ENCODE data around the gene ZNF732. TPM values are rescaled to one million over a fixed set of nuclear protein-coding genes. Genes with fewer than 3 reads are reported as not detected.

The ZNF732 gene
- polyA plus RNA-seq, 1 donor from 2014 or later: 0.26 TPM

GRCh38 chr4:288891-289290, 16.4 kb downstream of the ZNF732 start:
- TF ChIP-seq RAD21 (conservative IDR thresholded peaks at IDR 0.05) (no peak), TAF1 (IDR thresholded peaks at IDR 0.05; ENCODE audit: low read depth) (no peak), POLR2AphosphoS5 (IDR thresholded peaks at IDR 0.05) (no peak), MXI1 (conservative IDR thresholded peaks at IDR 0.05; ENCODE audit: poor library complexity, severe bottlenecking) (no peak), EZH2 (IDR thresholded peaks at IDR 0.05; ENCODE audit: borderline replicate concordance, insufficient read depth, low read length, poor library complexity, severe bottlenecking) (no peak), EP300 (conservative IDR thresholded peaks at IDR 0.05; ENCODE audit: poor library complexity, severe bottlenecking) (no peak), CTCF (IDR thresholded peaks at IDR 0.05; ENCODE audit: poor library complexity, severe bottlenecking) (no peak), SMC3 (conservative IDR thresholded peaks at IDR 0.05; ENCODE audit: poor library complexity) (no peak), REST (IDR thresholded peaks at IDR 0.05; ENCODE audit: borderline replicate concordance) (no peak)
- H3K9me3 ChIP-seq (ENCODE audit: low read length): peaks cover 7% of the 10 kb centered on the region
- no peaks in the 10 kb centered on the region for H3K27me3 ChIP-seq (ENCODE audit: insufficient read depth, low read depth, low read length)
- H2AFZ ChIP-seq (ENCODE audit: low read depth, low read length): no peak overlapping the region
- H3K27ac ChIP-seq (ENCODE audit: low read length): no peak overlapping the region
- H3K36me3 ChIP-seq (ENCODE audit: insufficient read depth, low read length): no peaks in the 10 kb centered on the region
- no peak overlapping the region for H3K4me2 ChIP-seq (ENCODE audit: low read length)
- H3K4me3 ChIP-seq (ENCODE audit: low read length): no peak overlapping the region
- H3K9ac ChIP-seq (ENCODE audit: low read length): no peak overlapping the region
- no peaks in the 10 kb centered on the region for H3K79me2 ChIP-seq (replicated peaks; ENCODE audit: insufficient read depth, low read length)
- no peaks in the 10 kb centered on the region for H4K20me1 ChIP-seq (ENCODE audit: insufficient read depth)
- H3K9me2 ChIP-seq (ENCODE audit: insufficient read depth, low read length): no peaks in the 10 kb centered on the region
- H3F3A ChIP-seq (ENCODE audit: insufficient read depth, low read length, poor library complexity, severe bottlenecking): no peaks in the 10 kb centered on the region

GRCh38 chr4:273309-274017, 31.8 kb downstream of the ZNF732 start:
- H3K79me2 ChIP-seq (replicated peaks; ENCODE audit: insufficient read depth, low read length): no peaks in the 10 kb centered on the region

More at GRCh38 chr4:273309-274017, 31.8 kb downstream of the ZNF732 start:
- Histone ChIP-seq H3K9me2 (ENCODE audit: insufficient read depth, low read length) (no peaks in the 10 kb centered on the region), H2AFZ (ENCODE audit: low read depth, low read length) (no peak overlapping the region), H3K27me3 (ENCODE audit: insufficient read depth, low read depth, low read length) (no peaks in the 10 kb centered on the region), H3F3A (ENCODE audit: insufficient read depth, low read length, poor library complexity, severe bottlenecking) (no peaks in the 10 kb centered on the region), H3K9me3 (ENCODE audit: low read length) (peaks cover 24% of the 10 kb centered on the region), H3K36me3 (ENCODE audit: insufficient read depth, low read length) (no peaks in the 10 kb centered on the region), H4K20me1 (ENCODE audit: insufficient read depth) (no peaks in the 10 kb centered on the region), H3K9ac (ENCODE audit: low read length) (no peak overlapping the region), H3K4me2 (ENCODE audit: low read length) (no peak overlapping the region), H3K27ac (ENCODE audit: low read length) (no peak overlapping the region), H3K4me3 (ENCODE audit: low read length) (no peak overlapping the region)
- TF ChIP-seq POLR2AphosphoS5 (IDR thresholded peaks at IDR 0.05) (no peak), TAF1 (IDR thresholded peaks at IDR 0.05; ENCODE audit: low read depth) (no peak), EP300 (conservative IDR thresholded peaks at IDR 0.05; ENCODE audit: poor library complexity, severe bottlenecking) (no peak), RAD21 (conservative IDR thresholded peaks at IDR 0.05) (no peak), SMC3 (conservative IDR thresholded peaks at IDR 0.05; ENCODE audit: poor library complexity) (no peak), EZH2 (IDR thresholded peaks at IDR 0.05; ENCODE audit: borderline replicate concordance, insufficient read depth, low read length, poor library complexity, severe bottlenecking) (no peak), MXI1 (conservative IDR thresholded peaks at IDR 0.05; ENCODE audit: poor library complexity, severe bottlenecking) (no peak), CTCF (IDR thresholded peaks at IDR 0.05; ENCODE audit: poor library complexity, severe bottlenecking) (no peak), REST (IDR thresholded peaks at IDR 0.05; ENCODE audit: borderline replicate concordance) (no peak)

Data from neural cell (in vitro differentiated cells).